OCI-LY1 (cell line): ENCODE measurements around the gene CORIN.

ENCODE experiments used
- H2AFZ ChIP-seq: fragments of 200-600 bp; sonication (generic), shearing (Covaris generic); 2 replicates; pipeline ENCODE4 v1.6.0; 2014; ENCODE audit warnings: antibody characterized with exemption, mild to moderate bottlenecking, low read length
- H3F3A ChIP-seq: fragments of 200-600 bp; sonication (generic), shearing (Covaris generic); 2 replicates; pipeline ENCODE4 v1.6.0; 2014; ENCODE audit warnings: mild to moderate bottlenecking, antibody characterized with exemption, low read length, moderate library complexity; ENCODE audit not compliant: insufficient read depth
- H3K27ac ChIP-seq: fragments of 200-600 bp; sonication (generic); 2 replicates; pipeline ENCODE4 v1.5.1; 2014; ENCODE audit warnings: low read length, mixed run types, mild to moderate bottlenecking, low read depth; ENCODE audit not compliant: poor library complexity, severe bottlenecking
- H3K27me3 ChIP-seq: fragments of 200-600 bp; sonication (generic); 2 replicates; pipeline ENCODE4 v1.6.0; 2014; ENCODE audit warnings: antibody characterized with exemption, mild to moderate bottlenecking, low read length, moderate library complexity; ENCODE audit not compliant: insufficient read depth
- H3K36me3 ChIP-seq: fragments of 200-600 bp; sonication (generic); 2 replicates; pipeline ENCODE4 v1.6.1; 2014; ENCODE audit warnings: mild to moderate bottlenecking, antibody characterized with exemption, low read length, moderate library complexity, mixed read lengths; ENCODE audit not compliant: insufficient read depth
- H3K4me1 ChIP-seq: fragments of 200-600 bp; sonication (generic); 2 replicates; pipeline ENCODE4 v1.5.1; 2014; ENCODE audit warnings: mild to moderate bottlenecking, low read length, moderate library complexity; ENCODE audit not compliant: insufficient read depth, severe bottlenecking
- H3K4me2 ChIP-seq: fragments of 200-600 bp; sonication (generic), shearing (Covaris generic); 2 replicates; pipeline ENCODE4 v1.6.1; 2014; ENCODE audit warnings: low read length
- H3K4me3 ChIP-seq: fragments of 200-600 bp; sonication (generic); 2 replicates; pipeline ENCODE4 v1.5.1; 2014; ENCODE audit warnings: low read length, low read depth, mild to moderate bottlenecking, mixed read lengths; ENCODE audit not compliant: poor library complexity, severe bottlenecking
- H3K79me2 ChIP-seq: fragments of 200-600 bp; shearing (Covaris generic); 2 replicates; pipeline ENCODE4 v1.6.1; 2016; ENCODE audit warnings: mixed run types, low read length, mixed read lengths; ENCODE audit not compliant: insufficient read depth
- H3K9ac ChIP-seq: fragments of 200-600 bp; sonication (generic), shearing (Covaris generic); 2 replicates; pipeline ENCODE4 v1.6.1; 2014; ENCODE audit warnings: mild to moderate bottlenecking, low read length, mixed read lengths
- H3K9me2 ChIP-seq: fragments of 200-600 bp; sonication (generic), shearing (Covaris generic); 2 replicates; pipeline ENCODE4 v1.6.1; 2014; ENCODE audit warnings: low read depth, mild to moderate bottlenecking, low read length, mixed read lengths
- H3K9me3 ChIP-seq: fragments of 200-600 bp; shearing (Covaris generic); 2 replicates; pipeline ENCODE4 v1.6.1; 2014; ENCODE audit warnings: low read length, mixed read lengths
- H4K20me1 ChIP-seq: fragments of 200-600 bp; sonication (generic), shearing (Covaris generic); 2 replicates; pipeline ENCODE4 v1.6.0; 2016; ENCODE audit warnings: mild to moderate bottlenecking, low read length; ENCODE audit not compliant: insufficient read depth
- EZH2 ChIP-seq: fragments of 200-600 bp; sonication (generic), shearing (Covaris generic); IDR thresholded peaks from 2 replicates; pipeline ENCODE4 v1.8.0; 2017; ENCODE audit warnings: borderline replicate concordance, mixed run types, mild to moderate bottlenecking, antibody characterized with exemption, low read length, moderate library complexity, mixed read lengths
- TF ChIP-seq, protein P1 (sequence below): fragments of 200-600 bp; sonication (generic), shearing (Covaris generic); IDR thresholded peaks from 2 replicates; pipeline ENCODE4 v1.5.1; 2017; ENCODE audit warnings: mild to moderate bottlenecking, antibody characterized with exemption, low read length, moderate library complexity, mixed read lengths

Gene CORIN

DNA sequence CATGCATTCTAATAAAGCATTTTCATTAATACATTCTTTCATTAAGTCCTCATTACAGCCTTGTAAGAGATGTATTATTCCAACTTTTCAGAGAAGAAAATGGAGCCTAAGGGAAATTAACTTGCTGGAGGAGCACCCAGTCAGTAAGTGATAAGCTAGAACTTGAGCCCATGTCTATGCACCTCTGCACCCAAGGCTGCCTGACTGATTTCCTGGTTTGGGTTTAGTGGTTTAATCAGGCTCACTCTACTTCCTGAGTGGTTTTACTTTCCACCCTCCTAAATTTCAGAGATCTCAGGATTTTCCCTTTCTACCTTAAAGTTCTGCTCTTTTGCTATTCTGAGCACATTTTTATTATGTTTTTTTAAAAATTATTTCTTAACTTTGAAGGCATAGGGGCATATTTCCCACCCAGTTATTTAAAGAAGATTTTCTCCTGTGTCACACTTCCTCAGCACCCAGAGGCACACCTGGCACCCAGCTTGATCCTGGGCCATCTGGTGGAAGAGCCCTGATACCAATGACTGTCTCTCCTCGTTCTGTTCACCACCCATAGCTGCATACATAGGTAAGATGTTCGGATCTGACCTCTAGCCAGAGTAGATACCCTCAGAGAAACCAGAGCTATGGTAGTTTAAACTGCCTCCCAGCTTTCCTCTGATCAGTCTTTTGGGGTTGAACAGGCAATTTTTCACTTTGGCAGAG, 10.4 kb downstream of the CORIN start:
- H3K36me3 ChIP-seq = no peaks in the 10 kb centered on the region
- H3K4me3 ChIP-seq = no peak overlapping the region
- H3F3A ChIP-seq = no peaks in the 10 kb centered on the region
- H2AFZ ChIP-seq = no peak overlapping the region
- H3K9me2 ChIP-seq = no peaks in the 10 kb centered on the region
- no peak overlapping the region for H3K4me2 ChIP-seq
- no peak overlapping the region for H3K27ac ChIP-seq
- H4K20me1 ChIP-seq = no peaks in the 10 kb centered on the region
- H3K27me3 ChIP-seq = no peaks in the 10 kb centered on the region
- H3K4me1 ChIP-seq = no peaks in the 10 kb centered on the region
- H3K9me3 ChIP-seq = no peaks in the 10 kb centered on the region
- TF ChIP-seq EZH2 = no peak
- TF ChIP-seq, protein P1, sequence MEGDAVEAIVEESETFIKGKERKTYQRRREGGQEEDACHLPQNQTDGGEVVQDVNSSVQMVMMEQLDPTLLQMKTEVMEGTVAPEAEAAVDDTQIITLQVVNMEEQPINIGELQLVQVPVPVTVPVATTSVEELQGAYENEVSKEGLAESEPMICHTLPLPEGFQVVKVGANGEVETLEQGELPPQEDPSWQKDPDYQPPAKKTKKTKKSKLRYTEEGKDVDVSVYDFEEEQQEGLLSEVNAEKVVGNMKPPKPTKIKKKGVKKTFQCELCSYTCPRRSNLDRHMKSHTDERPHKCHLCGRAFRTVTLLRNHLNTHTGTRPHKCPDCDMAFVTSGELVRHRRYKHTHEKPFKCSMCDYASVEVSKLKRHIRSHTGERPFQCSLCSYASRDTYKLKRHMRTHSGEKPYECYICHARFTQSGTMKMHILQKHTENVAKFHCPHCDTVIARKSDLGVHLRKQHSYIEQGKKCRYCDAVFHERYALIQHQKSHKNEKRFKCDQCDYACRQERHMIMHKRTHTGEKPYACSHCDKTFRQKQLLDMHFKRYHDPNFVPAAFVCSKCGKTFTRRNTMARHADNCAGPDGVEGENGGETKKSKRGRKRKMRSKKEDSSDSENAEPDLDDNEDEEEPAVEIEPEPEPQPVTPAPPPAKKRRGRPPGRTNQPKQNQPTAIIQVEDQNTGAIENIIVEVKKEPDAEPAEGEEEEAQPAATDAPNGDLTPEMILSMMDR = no peak
- H3K9ac ChIP-seq = no peak overlapping the region
- no peaks in the 10 kb centered on the region for H3K79me2 ChIP-seq

GRCh38 chr4:47824840-47825239, 13.0 kb downstream of the CORIN start:
- H4K20me1 ChIP-seq = no peaks in the 10 kb centered on the region
- no peaks in the 10 kb centered on the region for H3F3A ChIP-seq
- TF ChIP-seq, protein P1 = no peak
- no peak overlapping the region for H3K4me3 ChIP-seq
- no peaks in the 10 kb centered on the region for H3K36me3 ChIP-seq
- H3K9me2 ChIP-seq = no peaks in the 10 kb centered on the region
- no peaks in the 10 kb centered on the region for H3K4me1 ChIP-seq
- H3K4me2 ChIP-seq = no peak overlapping the region
- no peaks in the 10 kb centered on the region for H3K79me2 ChIP-seq
- no peaks in the 10 kb centered on the region for H3K27me3 ChIP-seq
- no peaks in the 10 kb centered on the region for H3K9me3 ChIP-seq
- H3K9ac ChIP-seq = no peak overlapping the region
- no peak overlapping the region for H3K27ac ChIP-seq
- no peak overlapping the region for H2AFZ ChIP-seq

DNA sequence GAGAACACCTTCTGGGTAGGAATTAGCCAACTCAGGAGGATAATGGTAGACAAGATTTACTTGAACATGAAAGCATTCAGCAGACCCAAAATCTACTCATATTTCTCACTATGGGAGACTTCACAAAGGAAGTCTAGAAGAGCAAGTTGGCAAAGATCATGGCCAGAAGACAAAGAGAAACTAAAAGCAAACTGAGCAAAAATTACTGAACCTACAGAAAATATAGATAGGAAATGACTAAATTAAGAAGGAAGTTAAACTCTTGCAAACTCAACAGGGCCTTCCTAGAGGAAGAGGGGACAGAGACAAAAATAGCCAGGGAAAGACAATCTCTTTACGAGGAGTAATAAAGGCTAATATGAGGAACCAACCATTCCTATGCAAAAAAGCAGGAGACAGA, 18.7 kb downstream of the CORIN start:
- no peaks in the 10 kb centered on the region for H4K20me1 ChIP-seq
- TF ChIP-seq, protein P1 = no peak
- no peak for TF ChIP-seq EZH2
- no peaks in the 10 kb centered on the region for H3K79me2 ChIP-seq
- H3F3A ChIP-seq = no peaks in the 10 kb centered on the region
- no peak overlapping the region for H2AFZ ChIP-seq
- H3K9me3 ChIP-seq = no peaks in the 10 kb centered on the region
- H3K4me1 ChIP-seq = no peaks in the 10 kb centered on the region
- no peak overlapping the region for H3K27ac ChIP-seq
- H3K9me2 ChIP-seq = no peaks in the 10 kb centered on the region
- H3K36me3 ChIP-seq = no peaks in the 10 kb centered on the region
- no peak overlapping the region for H3K4me3 ChIP-seq
- H3K9ac ChIP-seq = no peak overlapping the region
- H3K4me2 ChIP-seq = no peak overlapping the region
- H3K27me3 ChIP-seq = no peaks in the 10 kb centered on the region
